ENCODE results near the gene HTATSF1. TPM values are rescaled to one million over a fixed set of nuclear protein-coding genes. Genes with fewer than 3 reads are reported as not detected.

Gene HTATSF1, protein sequence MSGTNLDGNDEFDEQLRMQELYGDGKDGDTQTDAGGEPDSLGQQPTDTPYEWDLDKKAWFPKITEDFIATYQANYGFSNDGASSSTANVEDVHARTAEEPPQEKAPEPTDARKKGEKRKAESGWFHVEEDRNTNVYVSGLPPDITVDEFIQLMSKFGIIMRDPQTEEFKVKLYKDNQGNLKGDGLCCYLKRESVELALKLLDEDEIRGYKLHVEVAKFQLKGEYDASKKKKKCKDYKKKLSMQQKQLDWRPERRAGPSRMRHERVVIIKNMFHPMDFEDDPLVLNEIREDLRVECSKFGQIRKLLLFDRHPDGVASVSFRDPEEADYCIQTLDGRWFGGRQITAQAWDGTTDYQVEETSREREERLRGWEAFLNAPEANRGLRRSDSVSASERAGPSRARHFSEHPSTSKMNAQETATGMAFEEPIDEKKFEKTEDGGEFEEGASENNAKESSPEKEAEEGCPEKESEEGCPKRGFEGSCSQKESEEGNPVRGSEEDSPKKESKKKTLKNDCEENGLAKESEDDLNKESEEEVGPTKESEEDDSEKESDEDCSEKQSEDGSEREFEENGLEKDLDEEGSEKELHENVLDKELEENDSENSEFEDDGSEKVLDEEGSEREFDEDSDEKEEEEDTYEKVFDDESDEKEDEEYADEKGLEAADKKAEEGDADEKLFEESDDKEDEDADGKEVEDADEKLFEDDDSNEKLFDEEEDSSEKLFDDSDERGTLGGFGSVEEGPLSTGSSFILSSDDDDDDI
- 46.3 to 63.4 TPM (median 59.4 TPM) in 5 replicates for total RNA-seq (2022; extraction: Qiagen RNA extraction; ENCODE audit: low read depth)

DNA sequence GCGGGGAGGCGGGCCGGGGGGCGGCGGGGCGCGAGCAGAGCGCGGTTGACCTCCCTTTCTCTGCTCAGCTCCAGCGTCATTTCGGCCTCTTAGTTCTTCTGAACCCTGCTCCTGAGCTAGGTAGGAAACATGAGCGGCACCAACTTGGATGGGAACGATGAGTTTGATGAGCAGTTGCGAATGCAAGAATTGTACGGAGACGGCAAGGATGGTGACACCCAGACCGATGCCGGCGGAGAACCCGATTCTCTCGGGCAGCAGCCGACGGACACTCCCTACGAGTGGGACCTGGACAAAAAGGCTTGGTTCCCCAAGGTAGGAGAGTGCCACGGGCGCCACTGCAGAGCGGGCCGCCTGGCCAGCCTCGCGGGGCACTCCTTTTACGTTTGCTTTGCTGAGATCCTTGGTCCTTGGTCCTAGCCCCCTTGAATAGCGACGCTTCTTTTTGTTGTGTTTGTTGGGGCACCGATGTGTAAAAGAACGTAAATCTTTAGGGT lies at the start of gene HTATSF1:
Gene HTATSF1 (plus strand): TSS at position 37 of the 497 bp plus-strand sequence. CDS start 93 bp downstream, at position 130.

DNA sequence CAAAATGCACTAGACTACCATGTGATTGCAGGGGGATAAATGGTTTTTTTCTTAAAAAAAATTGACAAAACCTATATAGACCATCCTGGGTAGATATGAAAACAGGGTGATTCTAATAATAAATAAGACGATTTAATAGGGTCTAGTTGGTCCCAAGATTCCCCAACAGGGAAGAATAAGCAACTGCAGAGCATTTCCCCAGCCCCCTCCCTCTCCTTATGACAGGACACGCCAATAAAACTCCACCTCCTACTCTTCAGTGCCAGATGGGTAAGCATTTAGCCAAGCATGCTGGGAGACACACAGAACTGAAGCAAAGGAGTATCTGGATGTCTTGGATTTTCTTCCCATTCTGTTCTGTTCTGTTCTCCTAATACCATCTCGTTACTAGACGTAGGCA lies 9.7 kb upstream of the HTATSF1 start, which contains the start of gene BRS3:
Gene BRS3 (plus strand): TSS at position 301 of the 400 bp plus-strand sequence. CDS start 168 bp downstream, outside the sequence.

DNA sequence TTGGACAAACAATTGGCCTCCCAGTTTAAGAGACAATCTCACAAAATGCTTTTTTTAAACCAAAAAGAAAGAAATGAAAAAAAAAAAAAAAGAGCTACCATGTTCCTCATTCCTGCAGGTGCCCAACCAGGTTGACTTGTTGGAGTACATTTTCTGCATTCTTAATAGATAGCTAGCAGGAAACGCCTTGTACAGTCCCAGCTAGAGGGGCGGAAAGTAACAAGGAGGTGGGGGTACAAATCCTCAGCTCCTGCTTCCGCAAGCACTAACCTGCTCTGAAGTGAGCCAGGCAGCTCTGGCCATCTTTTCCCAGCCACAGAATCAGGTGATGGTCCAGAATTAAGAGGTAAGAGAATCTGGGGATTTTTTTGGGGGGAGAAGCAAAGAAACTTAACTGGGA lies 34.6 kb downstream of the HTATSF1 start, which contains the start of gene VGLL1:
Gene VGLL1 (plus strand): TSS at position 265 of the 400 bp plus-strand sequence. CDS start 3,806 bp downstream, outside the sequence.

Other genes starting within 250 kb of the HTATSF1 start
- 10.1 to 16.0 TPM (median 13.0 TPM) in 5 replicates for gene MAP7D3, start 246.2 kb upstream of the HTATSF1 start, total RNA-seq (2022; extraction: Qiagen RNA extraction; ENCODE audit: low read depth)
- gene ADGRG4, start 196.6 kb upstream of the HTATSF1 start, total RNA-seq (2022; extraction: Qiagen RNA extraction; ENCODE audit: low read depth), result not detected in 5 replicates
- gene BRS3, start 9.6 kb upstream of the HTATSF1 start, total RNA-seq (2022; extraction: Qiagen RNA extraction; ENCODE audit: low read depth), result not detected in 5 replicates
- gene VGLL1, start 34.6 kb downstream of the HTATSF1 start, total RNA-seq (2022; extraction: Qiagen RNA extraction; ENCODE audit: low read depth), result not detected in 5 replicates
- not detected in 5 replicates for gene CD40LG, start 150.6 kb downstream of the HTATSF1 start, total RNA-seq (2022; extraction: Qiagen RNA extraction; ENCODE audit: low read depth)